ENCODE measurements around the gene TARS1.
A peak's percentile ranks its signal among the peaks of the same experiment; 100 is the strongest.

TARS1 gene

DNA sequence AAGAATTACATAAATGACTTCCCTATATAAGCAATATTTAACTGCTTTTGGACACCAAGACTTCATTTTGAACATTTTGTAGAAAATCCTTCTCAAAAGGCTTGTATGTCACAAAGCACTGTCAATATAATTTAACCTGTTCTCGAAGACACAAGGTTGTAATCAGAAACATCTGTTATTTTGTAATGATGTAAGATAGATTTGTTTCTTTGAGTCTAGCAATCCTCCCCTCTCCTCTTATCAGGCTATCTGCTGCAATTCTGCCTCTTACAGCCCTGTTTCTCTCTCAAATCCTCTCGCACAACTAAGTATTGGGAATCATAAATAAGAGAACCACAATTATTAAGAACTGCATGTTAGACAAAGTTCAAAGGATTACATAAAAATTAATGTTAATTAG is 18.6 kb upstream of the TARS1 start:
- H2AFZ ChIP-seq (ENCODE audit: low read length) = no peak overlapping the region; the same call in 1 of the 2 replicates
- H3K4me3 ChIP-seq (ENCODE audit: low read length, poor library complexity, severe bottlenecking) = no peak overlapping the region
- no peaks in the 10 kb centered on the region for H4K20me1 ChIP-seq (ENCODE audit: insufficient read depth, low read length, poor library complexity, severe bottlenecking)
- no peaks in the 10 kb centered on the region for H3K79me2 ChIP-seq (ENCODE audit: insufficient read depth, low read length)
- no peaks in the 10 kb centered on the region for H3K36me3 ChIP-seq (ENCODE audit: insufficient read depth, low read length)
- no peaks in the 10 kb centered on the region for H3K9me3 ChIP-seq (ENCODE audit: insufficient read depth, low read depth, low read length)
- H3K4me2 ChIP-seq (ENCODE audit: low read depth, low read length, poor library complexity, severe bottlenecking) = no peak overlapping the region
- no peaks in the 10 kb centered on the region for H3K9me2 ChIP-seq (replicated peaks; ENCODE audit: low read depth, low read length)
- no peaks in the 10 kb centered on the region for H3K4me1 ChIP-seq (ENCODE audit: insufficient read depth, low read length, poor library complexity, severe bottlenecking)
- no peaks in the 10 kb centered on the region for H3K27me3 ChIP-seq (ENCODE audit: insufficient read depth, low read length, poor library complexity, severe bottlenecking)
- TF ChIP-seq, protein P1, sequence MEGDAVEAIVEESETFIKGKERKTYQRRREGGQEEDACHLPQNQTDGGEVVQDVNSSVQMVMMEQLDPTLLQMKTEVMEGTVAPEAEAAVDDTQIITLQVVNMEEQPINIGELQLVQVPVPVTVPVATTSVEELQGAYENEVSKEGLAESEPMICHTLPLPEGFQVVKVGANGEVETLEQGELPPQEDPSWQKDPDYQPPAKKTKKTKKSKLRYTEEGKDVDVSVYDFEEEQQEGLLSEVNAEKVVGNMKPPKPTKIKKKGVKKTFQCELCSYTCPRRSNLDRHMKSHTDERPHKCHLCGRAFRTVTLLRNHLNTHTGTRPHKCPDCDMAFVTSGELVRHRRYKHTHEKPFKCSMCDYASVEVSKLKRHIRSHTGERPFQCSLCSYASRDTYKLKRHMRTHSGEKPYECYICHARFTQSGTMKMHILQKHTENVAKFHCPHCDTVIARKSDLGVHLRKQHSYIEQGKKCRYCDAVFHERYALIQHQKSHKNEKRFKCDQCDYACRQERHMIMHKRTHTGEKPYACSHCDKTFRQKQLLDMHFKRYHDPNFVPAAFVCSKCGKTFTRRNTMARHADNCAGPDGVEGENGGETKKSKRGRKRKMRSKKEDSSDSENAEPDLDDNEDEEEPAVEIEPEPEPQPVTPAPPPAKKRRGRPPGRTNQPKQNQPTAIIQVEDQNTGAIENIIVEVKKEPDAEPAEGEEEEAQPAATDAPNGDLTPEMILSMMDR (conservative IDR thresholded peaks at IDR 0.05; ENCODE audit: low read length) = no peak
- no peak for TF ChIP-seq EZH2phosphoT487 (IDR thresholded peaks at IDR 0.05; ENCODE audit: borderline replicate concordance)
- no peaks in the 10 kb centered on the region for H3F3A ChIP-seq (ENCODE audit: low read depth)
- H3K9ac ChIP-seq (ENCODE audit: low read depth, low read length, poor library complexity, severe bottlenecking) = no peak overlapping the region

DNA sequence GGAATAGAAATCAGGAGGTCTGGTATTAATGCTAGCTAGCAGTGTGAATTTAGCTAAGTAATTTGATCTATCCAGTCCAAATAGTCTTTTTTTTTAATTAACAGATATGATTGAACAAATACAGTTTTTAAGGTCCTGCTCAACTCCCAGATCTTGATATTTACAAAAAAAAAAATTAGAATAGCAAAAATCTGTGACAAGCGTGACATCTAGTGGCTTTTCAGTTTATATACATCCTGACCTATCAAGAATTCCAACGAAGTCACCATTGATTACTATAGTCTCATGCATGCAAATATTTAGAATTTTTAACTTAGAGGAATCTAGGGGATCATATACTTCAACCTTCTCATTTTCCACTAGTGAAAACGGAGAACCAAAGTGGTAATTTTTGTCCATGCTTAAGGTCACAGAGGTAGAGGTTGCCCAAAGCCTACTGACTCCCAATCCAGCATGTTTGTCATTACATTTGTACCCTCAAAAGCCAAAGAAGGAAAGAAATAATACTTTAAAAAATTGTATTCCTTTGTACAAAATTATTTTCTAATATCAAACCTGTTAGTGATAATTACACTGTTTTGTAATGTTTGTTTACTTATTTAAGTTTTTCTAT is 17.6 kb upstream of the TARS1 start:
- Histone ChIP-seq H3K9me3 (ENCODE audit: insufficient read depth, low read depth, low read length) (no peaks in the 10 kb centered on the region), H3K4me2 (ENCODE audit: low read depth, low read length, poor library complexity, severe bottlenecking) (no peak overlapping the region), H3K9ac (ENCODE audit: low read depth, low read length, poor library complexity, severe bottlenecking) (no peak overlapping the region), H3K4me3 (ENCODE audit: low read length, poor library complexity, severe bottlenecking) (no peak overlapping the region), H3K79me2 (ENCODE audit: insufficient read depth, low read length) (no peaks in the 10 kb centered on the region), H3K36me3 (ENCODE audit: insufficient read depth, low read length) (no peaks in the 10 kb centered on the region), H3F3A (ENCODE audit: low read depth) (no peaks in the 10 kb centered on the region), H4K20me1 (ENCODE audit: insufficient read depth, low read length, poor library complexity, severe bottlenecking) (no peaks in the 10 kb centered on the region), H3K9me2 (replicated peaks; ENCODE audit: low read depth, low read length) (no peaks in the 10 kb centered on the region), H2AFZ (ENCODE audit: low read length) (no peak overlapping the region), H3K27me3 (ENCODE audit: insufficient read depth, low read length, poor library complexity, severe bottlenecking) (no peaks in the 10 kb centered on the region), H3K4me1 (ENCODE audit: insufficient read depth, low read length, poor library complexity, severe bottlenecking) (no peaks in the 10 kb centered on the region)
- TF ChIP-seq EZH2phosphoT487 (IDR thresholded peaks at IDR 0.05; ENCODE audit: borderline replicate concordance) = no peak
- TF ChIP-seq, protein P1 (conservative IDR thresholded peaks at IDR 0.05; ENCODE audit: low read length) = peak; percentile 69

DNA sequence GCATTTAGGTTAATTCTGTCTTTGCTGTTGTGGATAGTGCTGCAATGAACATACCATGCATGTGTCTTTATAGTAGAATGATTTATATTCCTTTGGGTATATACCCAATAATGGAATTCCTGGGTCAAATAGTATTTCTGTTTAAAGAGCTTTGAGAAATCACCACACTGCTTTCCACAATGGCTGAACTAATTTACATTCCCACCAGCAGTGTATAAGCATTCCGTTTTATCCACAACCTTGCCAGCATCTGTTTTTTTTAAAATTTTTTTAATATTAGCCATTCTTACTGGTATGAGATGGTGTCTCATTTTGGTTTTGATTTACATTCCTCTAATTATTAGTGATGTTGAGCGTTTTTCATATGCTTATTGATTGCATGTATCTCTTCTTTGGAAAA is 15.5 kb upstream of the TARS1 start:
- H2AFZ ChIP-seq (ENCODE audit: low read length) = no peak overlapping the region
- H3F3A ChIP-seq (ENCODE audit: low read depth) = no peaks in the 10 kb centered on the region
- no peaks in the 10 kb centered on the region for H3K9me2 ChIP-seq (replicated peaks; ENCODE audit: low read depth, low read length)
- H4K20me1 ChIP-seq (ENCODE audit: insufficient read depth, low read length, poor library complexity, severe bottlenecking) = no peaks in the 10 kb centered on the region
- no peaks in the 10 kb centered on the region for H3K9me3 ChIP-seq (ENCODE audit: insufficient read depth, low read depth, low read length)
- H3K27me3 ChIP-seq (ENCODE audit: insufficient read depth, low read length, poor library complexity, severe bottlenecking) = no peaks in the 10 kb centered on the region
- H3K4me2 ChIP-seq (ENCODE audit: low read depth, low read length, poor library complexity, severe bottlenecking) = no peak overlapping the region
- TF ChIP-seq, protein P1 (conservative IDR thresholded peaks at IDR 0.05; ENCODE audit: low read length) = no peak
- no peak for TF ChIP-seq EZH2phosphoT487 (IDR thresholded peaks at IDR 0.05; ENCODE audit: borderline replicate concordance)
- H3K4me1 ChIP-seq (ENCODE audit: insufficient read depth, low read length, poor library complexity, severe bottlenecking) = no peaks in the 10 kb centered on the region
- H3K79me2 ChIP-seq (ENCODE audit: insufficient read depth, low read length) = no peaks in the 10 kb centered on the region
- no peak overlapping the region for H3K4me3 ChIP-seq (ENCODE audit: low read length, poor library complexity, severe bottlenecking)
- H3K36me3 ChIP-seq (ENCODE audit: insufficient read depth, low read length) = no peaks in the 10 kb centered on the region
- no peak overlapping the region for H3K9ac ChIP-seq (ENCODE audit: low read depth, low read length, poor library complexity, severe bottlenecking)

Data from Loucy (cell line).